Measurements from ENCODE around the gene GALNT5. TPM values are rescaled to one million over a fixed set of nuclear protein-coding genes. Genes with fewer than 3 reads are reported as not detected.

Gene GALNT5
- total RNA-seq, 4 donors from 2014 or later, result 6.6 to 20.1 (median 9.2) TPM

DNA sequence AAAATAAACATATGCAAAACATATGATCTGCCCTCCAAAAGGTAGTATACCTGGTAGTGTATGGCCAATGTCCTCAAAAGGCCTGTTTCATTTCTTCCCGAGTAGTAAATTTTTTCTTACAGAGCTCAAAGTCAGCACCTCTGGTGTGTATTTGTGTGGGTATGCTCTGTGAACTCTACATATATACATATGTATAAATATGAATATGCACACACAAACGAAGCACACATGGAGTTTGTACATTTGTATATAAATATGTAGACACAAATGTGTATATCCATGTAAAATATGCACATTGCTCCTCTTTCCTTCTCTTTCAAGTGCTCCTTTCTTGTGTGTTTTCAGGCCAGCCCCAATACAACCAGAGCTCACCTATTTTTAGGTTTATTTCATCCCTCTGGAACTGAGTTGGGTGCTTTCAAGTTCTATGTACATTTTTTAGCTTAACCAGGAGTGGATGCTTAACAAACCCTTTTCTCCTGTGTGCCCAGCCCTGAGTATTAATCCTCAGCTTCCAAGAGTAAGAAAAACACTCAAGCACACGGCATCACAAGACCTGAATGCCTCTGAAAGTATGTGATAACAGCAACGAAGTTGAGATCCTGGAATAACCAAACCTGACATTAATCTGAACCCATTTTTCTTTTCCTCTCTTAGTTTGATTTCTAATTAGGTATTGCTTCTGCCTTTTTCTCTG lies 12.2 kb upstream of the GALNT5 start:
- TF ChIP-seq POLR2A (IDR thresholded peaks at IDR 0.05), result no peak
- TF ChIP-seq, protein P1, sequence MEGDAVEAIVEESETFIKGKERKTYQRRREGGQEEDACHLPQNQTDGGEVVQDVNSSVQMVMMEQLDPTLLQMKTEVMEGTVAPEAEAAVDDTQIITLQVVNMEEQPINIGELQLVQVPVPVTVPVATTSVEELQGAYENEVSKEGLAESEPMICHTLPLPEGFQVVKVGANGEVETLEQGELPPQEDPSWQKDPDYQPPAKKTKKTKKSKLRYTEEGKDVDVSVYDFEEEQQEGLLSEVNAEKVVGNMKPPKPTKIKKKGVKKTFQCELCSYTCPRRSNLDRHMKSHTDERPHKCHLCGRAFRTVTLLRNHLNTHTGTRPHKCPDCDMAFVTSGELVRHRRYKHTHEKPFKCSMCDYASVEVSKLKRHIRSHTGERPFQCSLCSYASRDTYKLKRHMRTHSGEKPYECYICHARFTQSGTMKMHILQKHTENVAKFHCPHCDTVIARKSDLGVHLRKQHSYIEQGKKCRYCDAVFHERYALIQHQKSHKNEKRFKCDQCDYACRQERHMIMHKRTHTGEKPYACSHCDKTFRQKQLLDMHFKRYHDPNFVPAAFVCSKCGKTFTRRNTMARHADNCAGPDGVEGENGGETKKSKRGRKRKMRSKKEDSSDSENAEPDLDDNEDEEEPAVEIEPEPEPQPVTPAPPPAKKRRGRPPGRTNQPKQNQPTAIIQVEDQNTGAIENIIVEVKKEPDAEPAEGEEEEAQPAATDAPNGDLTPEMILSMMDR (IDR thresholded peaks at IDR 0.05), result no peak
- no peaks in the 10 kb centered on the region for H3K36me3 ChIP-seq

DNA sequence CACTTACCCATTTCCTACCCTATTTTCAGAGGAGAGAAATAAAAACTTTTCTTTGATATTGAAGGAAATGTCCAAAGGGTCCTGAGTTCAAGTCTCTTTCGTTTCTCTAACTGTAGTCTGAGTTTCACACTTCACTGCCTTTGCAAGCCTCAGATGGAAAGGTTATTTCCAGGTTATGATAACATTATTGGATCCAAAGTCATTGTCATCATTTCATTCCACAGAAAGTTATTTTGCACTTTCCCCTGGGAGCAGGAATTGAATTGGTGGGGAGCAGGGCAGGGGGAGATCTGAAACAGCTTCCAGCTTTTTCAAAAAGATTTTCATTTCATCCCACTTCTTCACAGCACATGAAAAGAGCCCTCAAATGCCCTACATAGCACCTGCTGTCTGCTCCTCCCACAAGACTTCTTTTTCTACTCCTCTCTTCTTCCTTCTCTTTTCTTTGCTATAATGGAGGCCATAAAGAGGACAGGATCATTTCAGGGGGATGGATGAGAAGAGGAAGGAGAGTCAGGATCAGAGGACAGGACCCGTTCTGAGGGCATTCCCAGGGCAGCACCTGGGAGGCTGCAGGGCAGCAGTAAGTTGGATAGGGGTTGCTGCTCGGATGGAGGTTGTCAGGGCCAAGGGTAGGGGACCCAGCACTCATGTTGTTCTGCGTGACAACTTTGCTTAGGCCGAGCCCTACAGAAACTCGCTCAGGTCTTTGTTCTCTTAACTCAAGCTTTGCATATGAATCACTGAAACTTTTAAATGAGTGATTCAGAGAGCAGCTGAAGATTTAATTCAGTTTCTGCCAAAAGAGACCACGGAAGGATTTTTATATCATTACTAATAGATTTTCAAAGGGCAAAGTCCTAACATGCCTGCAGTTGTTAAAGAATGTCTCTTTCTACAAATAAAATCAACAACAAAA lies 11.4 kb upstream of the GALNT5 start:
- Histone ChIP-seq H3K4me3 (no peak overlapping the region), H3K27ac (no peak overlapping the region), H3K27me3 (no peaks in the 10 kb centered on the region), H3K4me1 (no peaks in the 10 kb centered on the region), H3K9me3 (no peaks in the 10 kb centered on the region), H3K36me3 (no peaks in the 10 kb centered on the region)
- TF ChIP-seq POLR2A (IDR thresholded peaks at IDR 0.05), result no peak
- TF ChIP-seq, protein P1 (IDR thresholded peaks at IDR 0.05), result no peak
- no peak for DNase-seq

More for the DNA sequence above, 12.2 kb upstream of the GALNT5 start:
- no peak for DNase-seq
- no peaks in the 10 kb centered on the region for H3K9me3 ChIP-seq
- no peak overlapping the region for H3K4me3 ChIP-seq
- no peak overlapping the region for H3K27ac ChIP-seq
- no peaks in the 10 kb centered on the region for H3K27me3 ChIP-seq
- no peaks in the 10 kb centered on the region for H3K4me1 ChIP-seq

DNA sequence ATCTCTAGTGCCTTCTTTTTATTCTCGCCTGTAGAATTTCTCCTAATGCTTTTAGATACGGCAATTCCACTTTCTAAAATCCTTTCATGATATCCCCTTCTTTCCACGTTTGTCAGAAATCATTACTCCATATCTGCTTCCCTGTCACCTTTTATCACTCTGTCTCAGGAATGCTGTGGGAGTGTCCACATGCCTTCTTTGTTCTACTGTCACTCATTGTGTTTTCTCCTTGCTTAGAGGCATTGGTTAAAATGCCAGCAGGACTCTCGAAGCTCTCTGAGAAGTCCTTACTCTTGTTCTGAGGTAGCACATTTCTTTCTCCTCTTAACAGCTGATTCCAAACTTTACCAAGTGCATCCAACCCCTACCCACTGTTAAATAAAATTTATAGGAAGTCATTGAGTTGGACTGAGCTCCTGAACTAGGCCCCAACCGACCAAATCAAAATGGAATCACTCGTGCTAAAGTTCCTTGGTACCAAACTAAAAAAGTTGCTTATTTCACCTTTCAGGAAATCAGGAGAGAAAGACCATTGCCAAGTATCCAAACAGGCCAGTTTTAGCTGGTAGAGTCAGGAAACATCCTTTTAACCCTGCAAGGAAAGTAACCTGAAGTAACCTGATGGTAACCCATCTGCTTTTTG lies 10.6 kb upstream of the GALNT5 start:
- TF ChIP-seq POLR2A (IDR thresholded peaks at IDR 0.05), result no peak
- TF ChIP-seq, protein P1 (IDR thresholded peaks at IDR 0.05), result no peak
- Histone ChIP-seq H3K4me1 (no peaks in the 10 kb centered on the region), H3K27me3 (no peaks in the 10 kb centered on the region), H3K36me3 (no peaks in the 10 kb centered on the region), H3K4me3 (no peak overlapping the region), H3K9me3 (no peaks in the 10 kb centered on the region), H3K27ac (no peak overlapping the region)
- DNase-seq, result no peak

DNA sequence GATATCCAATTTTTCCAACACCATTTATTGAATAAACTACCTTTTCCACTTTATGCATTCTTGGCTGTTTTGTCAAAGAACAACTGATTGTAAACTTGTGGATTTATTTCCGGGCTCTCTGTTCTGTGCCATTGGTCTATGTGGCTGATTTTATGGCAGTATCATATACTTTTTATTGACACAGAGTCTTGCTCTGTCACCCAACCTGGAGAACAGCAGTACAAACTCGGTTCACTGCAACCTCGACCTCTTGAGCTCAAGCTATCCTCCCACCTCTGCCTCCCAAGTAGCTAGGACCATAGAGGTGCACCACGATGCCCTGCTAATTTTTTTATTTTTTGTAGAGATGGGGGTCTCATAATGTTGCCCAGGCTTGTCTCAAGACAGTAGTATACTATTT lies 6.7 kb upstream of the GALNT5 start:
- peak in 1 of 3 donors; percentile 50 for DNase-seq
- H3K36me3 ChIP-seq, result no peaks in the 10 kb centered on the region
- H3K27ac ChIP-seq, result no peak overlapping the region
- no peak overlapping the region for H3K4me3 ChIP-seq
- no peaks in the 10 kb centered on the region for H3K27me3 ChIP-seq
- no peaks in the 10 kb centered on the region for H3K9me3 ChIP-seq
- H3K4me1 ChIP-seq, result no peaks in the 10 kb centered on the region
- TF ChIP-seq POLR2A (IDR thresholded peaks at IDR 0.05), result no peak
- TF ChIP-seq, protein P1 (IDR thresholded peaks at IDR 0.05), result no peak

DNA sequence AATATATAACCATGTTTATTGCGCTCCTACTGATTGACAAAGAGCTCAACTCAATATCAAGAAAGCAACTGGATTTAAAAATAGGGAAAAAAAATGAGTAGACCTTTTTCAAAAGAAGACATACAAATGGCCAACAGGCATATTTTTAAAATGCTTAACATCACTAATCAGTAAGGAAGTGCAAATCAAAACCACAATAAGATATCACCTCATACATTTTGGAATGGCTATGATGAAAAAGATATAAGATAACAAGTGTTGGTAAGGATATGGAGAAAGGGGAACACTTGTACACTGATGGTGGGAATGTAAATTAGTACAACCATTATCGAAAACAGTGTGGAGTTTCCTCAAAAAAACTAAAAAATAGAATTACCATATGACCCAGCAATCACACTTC lies 5.6 kb upstream of the GALNT5 start:
- DNase-seq, result no peak
- Histone ChIP-seq H3K9me3 (no peaks in the 10 kb centered on the region), H3K4me3 (no peak overlapping the region), H3K36me3 (no peaks in the 10 kb centered on the region), H3K27ac (no peak overlapping the region), H3K4me1 (no peaks in the 10 kb centered on the region), H3K27me3 (no peaks in the 10 kb centered on the region)
- TF ChIP-seq, protein P1 (IDR thresholded peaks at IDR 0.05), result no peak
- TF ChIP-seq POLR2A (IDR thresholded peaks at IDR 0.05), result no peak
